MCF 10A (cell line): Measurements from ENCODE around the gene VKORC1. TPM values are rescaled to one million over a fixed set of nuclear protein-coding genes. Genes with fewer than 3 reads are reported as not detected.
"Not testable (repeated sequence)": the region's sequence is repeated elsewhere in the genome, so short reads cannot be mapped to it uniquely, and the experiment has no call there.

Experiments used
- BruUV-seq: library from RNA; stranded (reverse); fragments of 400-500 nt; replicated peaks from 2 replicates; lab custom pipeline; 2021; lab: Mats Ljungman, UMichigan
- CTCF ChIA-PET: fragments of 300-600 bp; sonication (Branson Sonifier 250); formaldehyde crosslinking; extraction: SDS; loops from one replicate; lab custom pipeline; 2021; ENCODE audit warnings: antibody characterized with exemption, inconsistent platforms; lab: Yijun Ruan, JAX
- POLR2A ChIA-PET: fragments of 300-600, 350-650 bp; sonication (Branson Sonifier 250); formaldehyde crosslinking; extraction: SDS; loops from one replicate; lab custom pipeline; 2020; ENCODE audit warnings: antibody characterized with exemption, inconsistent platforms; lab: Yijun Ruan, JAX
- DNase-seq: peaks from one replicate; pipeline ENCODE4 v3.0.0-alpha.2; 2018; ENCODE audit not compliant: unreplicated experiment
- H3K27ac Mint-ChIP-seq: one replicate; pipeline ENCODE4 v1.8.0; 2022; ENCODE audit warnings: mild to moderate bottlenecking, low read depth, mixed read lengths; ENCODE audit not compliant: unreplicated experiment
- H3K27me3 Mint-ChIP-seq: one replicate; pipeline ENCODE4 v1.8.0; 2022; ENCODE audit warnings: mixed read lengths; ENCODE audit not compliant: insufficient read depth, unreplicated experiment
- H3K36me3 Mint-ChIP-seq: one replicate; pipeline ENCODE4 v1.8.0; 2022; ENCODE audit warnings: mild to moderate bottlenecking, moderate library complexity, mixed read lengths; ENCODE audit not compliant: insufficient read depth, unreplicated experiment
- H3K4me1 Mint-ChIP-seq: one replicate; pipeline ENCODE4 v1.8.0; 2022; ENCODE audit warnings: mixed read lengths; ENCODE audit not compliant: insufficient read depth, unreplicated experiment
- H3K4me3 Mint-ChIP-seq: one replicate; pipeline ENCODE4 v1.8.0; 2022; ENCODE audit warnings: mild to moderate bottlenecking, moderate library complexity, mixed read lengths; ENCODE audit not compliant: unreplicated experiment
- H3K9me3 Mint-ChIP-seq: one replicate; pipeline ENCODE4 v1.8.0; 2022; ENCODE audit warnings: mixed read lengths; ENCODE audit not compliant: unreplicated experiment
- CTCF ChIP-seq: fragments of 200-600 bp; IDR thresholded peaks from one replicate; pipeline ENCODE4 v1.8.0; 2022; ENCODE audit warnings: antibody characterized with exemption, mild to moderate bottlenecking; ENCODE audit not compliant: unreplicated experiment
- intact Hi-C: fragments of 100-400 bp; cut with micrococcal nuclease; formaldehyde crosslinking; loops from 2 replicates; pipeline ENCODE4 v1.14.1; 2022
- total RNA-seq: library from RNA; stranded (reverse); gene quantifications from 2 replicates; pipeline ENCODE4 v1.2.3, GENCODE V29; 2022

The VKORC1 gene
- total RNA-seq, 1 experiment from 2014 or later, result 66.3 TPM

DNA sequence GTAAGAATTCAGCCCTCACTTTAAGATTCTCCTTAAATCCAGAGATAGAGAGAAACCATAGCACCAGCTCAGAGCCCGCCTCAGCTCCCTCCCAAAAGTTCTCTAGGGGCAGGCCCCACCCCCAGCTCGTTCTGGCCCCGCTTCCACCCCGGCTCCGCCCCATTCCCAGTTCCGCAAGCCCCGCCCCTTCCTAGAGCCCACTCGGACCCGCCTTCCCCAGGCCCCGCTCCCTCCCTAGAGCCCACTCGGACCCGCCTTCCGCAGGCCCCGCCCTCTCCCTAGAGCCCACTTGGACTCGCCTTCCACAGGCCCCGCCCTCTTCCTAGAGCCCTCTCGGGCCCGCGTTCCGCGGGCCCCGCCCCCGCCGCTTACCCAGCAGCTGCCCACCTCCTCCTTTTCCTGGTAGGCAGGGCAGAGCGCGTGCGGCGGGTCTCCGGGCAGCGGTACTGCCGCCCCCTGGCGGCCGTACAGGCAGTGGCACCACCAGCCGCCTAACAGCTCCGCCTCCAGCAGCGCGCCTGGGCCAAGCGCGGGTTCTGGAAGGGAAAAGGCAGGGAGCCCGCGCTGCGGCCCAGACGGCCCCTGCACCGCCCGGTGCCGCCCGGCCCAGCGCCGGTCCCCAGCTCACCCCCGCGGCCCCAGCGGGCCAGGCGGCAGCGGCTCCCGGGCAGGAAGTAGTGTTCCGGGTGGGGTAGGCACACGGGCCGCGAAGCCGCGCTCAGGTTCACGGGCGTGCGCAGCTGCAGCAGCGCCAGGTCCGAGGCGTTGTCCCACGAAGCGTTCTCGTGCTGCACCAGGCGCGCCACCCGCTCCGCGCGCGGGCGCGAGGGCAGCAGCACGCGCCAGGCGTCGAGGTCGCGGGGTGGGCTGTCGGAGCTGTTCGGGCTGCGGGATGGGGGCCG is 47.8 kb upstream of the VKORC1 start:
- DNase-seq, result peak; percentile 99
- H3K4me1 Mint-ChIP-seq, result peaks cover 21% of the 10 kb centered on the region
- intact Hi-C loops, result loop anchor here (1.0 to 5.0 kb wide), 5 partner anchors 35 to 157 kb away; partner anchors contain the start of genes HSD3B7 and STX4
- no TSS peak for BruUV-seq
- peak overlapping the region; percentile 91 for H3K27ac Mint-ChIP-seq
- ChIA-PET POLR2A (interaction anchor here (0.6 to 3.3 kb wide), 30 partner anchors 11 to 807 kb away, joined by 3 to 76 read pairs (median 4); partner anchors contain the start of genes ARMC5, FUS, KAT8 and STX4), CTCF (interaction anchor here (0.6 to 3.8 kb wide), 55 partner anchors 8 to 1308 kb away, joined by 3 to 29 read pairs (median 4); partner anchors contain the start of genes HSD3B7, KAT8, STX4 and ZNF646)
- H3K4me3 Mint-ChIP-seq, result peak overlapping the region; percentile 71
- TF ChIP-seq CTCF, result peak; percentile 90
- no peaks in the 10 kb centered on the region for H3K27me3 Mint-ChIP-seq
- no peaks in the 10 kb centered on the region for H3K36me3 Mint-ChIP-seq
- no peaks in the 10 kb centered on the region for H3K9me3 Mint-ChIP-seq

DNA sequence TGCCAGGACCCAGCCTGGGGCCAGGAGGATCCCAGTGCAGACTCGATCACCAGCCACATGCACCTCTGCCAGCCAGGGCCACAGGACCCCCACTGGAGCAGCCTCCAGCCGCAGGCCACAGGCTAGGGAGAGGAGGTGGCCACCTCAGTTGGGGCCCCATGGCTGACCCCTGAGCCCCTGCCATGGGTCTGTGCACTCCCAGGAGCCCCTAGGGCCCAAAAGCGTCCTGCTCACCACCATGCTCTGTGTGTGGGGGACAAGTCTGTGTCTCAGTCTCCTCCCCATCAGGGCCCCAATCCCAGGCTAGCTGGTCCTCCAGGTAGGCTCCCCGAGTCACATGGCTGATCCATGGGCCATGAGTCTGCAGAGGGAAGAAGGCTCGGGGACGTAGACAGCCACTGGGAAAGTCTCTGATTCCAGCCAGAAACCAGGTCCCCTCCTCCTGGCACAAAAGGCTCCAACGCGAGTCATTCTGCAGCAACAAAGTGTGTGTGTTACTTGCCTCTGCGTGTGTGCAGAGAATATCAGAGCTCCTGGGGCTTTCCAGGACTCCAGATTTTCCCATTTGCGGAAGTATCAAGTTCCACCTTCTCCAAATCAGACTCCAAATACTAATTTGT is 47.0 kb upstream of the VKORC1 start:
- Mint-ChIP-seq H3K36me3 (no peaks in the 10 kb centered on the region), H3K4me1 (peaks cover 21% of the 10 kb centered on the region), H3K27ac (peak overlapping the region; percentile 91), H3K4me3 (peak overlapping the region; percentile 71), H3K9me3 (no peaks in the 10 kb centered on the region), H3K27me3 (no peaks in the 10 kb centered on the region)
- DNase-seq, result no peak
- POLR2A ChIA-PET, result interaction anchor here (0.6 to 3.3 kb wide), 26 partner anchors 10 to 806 kb away, joined by 3 to 76 read pairs (median 5); partner anchors contain the start of genes ARMC5, FUS, KAT8 and STX4
- intact Hi-C loops, result loop anchor here (1.0 to 5.0 kb wide), 5 partner anchors 36 to 156 kb away; partner anchors contain the start of genes HSD3B7 and STX4
- BruUV-seq, result no TSS peak
- CTCF ChIA-PET, result interaction anchor here (0.6 to 3.8 kb wide), 41 partner anchors 8 to 555 kb away, joined by 3 to 29 read pairs (median 4); partner anchors contain the start of genes HSD3B7, KAT8, STX4 and ZNF646
- no peak for TF ChIP-seq CTCF

GRCh38 chr16:31141071-31141469 is 46.5 kb upstream of the VKORC1 start:
- H3K4me3 Mint-ChIP-seq, result peak overlapping the region; percentile 71
- POLR2A ChIA-PET, result interaction anchor here (0.7 to 3.4 kb wide), 13 partner anchors 10 to 321 kb away, joined by 3 to 76 read pairs (median 7); partner anchors contain the start of genes ARMC5, FUS, KAT8 and STX4

More at GRCh38 chr16:31141071-31141469, 46.5 kb upstream of the VKORC1 start:
- DNase-seq, BruUV-seq, H3K27me3 Mint-ChIP-seq, H3K9me3 Mint-ChIP-seq, H3K36me3 Mint-ChIP-seq: not testable (repeated sequence)
- intact Hi-C loops, result loop anchor here (5.0 kb wide), 2 partner anchors 36 to 109 kb away; partner anchors contain the start of gene STX4
- H3K27ac Mint-ChIP-seq, result peak overlapping the region; percentile 51
- CTCF ChIA-PET, result interaction anchor here (0.6 to 3.8 kb wide), 8 partner anchors 12 to 302 kb away, joined by 3 to 29 read pairs (median 6); partner anchors contain the start of genes HSD3B7, KAT8 and ZNF843
- peaks cover 24% of the 10 kb centered on the region for H3K4me1 Mint-ChIP-seq
